NCI-H1105 (cell line): ENCODE results near the gene UNCX.

ENCODE experiments used
- DNase-seq: peaks from one replicate; lab custom pipeline; 2025; lab: John Stamatoyannopoulos, UW

UNCX gene

DNA sequence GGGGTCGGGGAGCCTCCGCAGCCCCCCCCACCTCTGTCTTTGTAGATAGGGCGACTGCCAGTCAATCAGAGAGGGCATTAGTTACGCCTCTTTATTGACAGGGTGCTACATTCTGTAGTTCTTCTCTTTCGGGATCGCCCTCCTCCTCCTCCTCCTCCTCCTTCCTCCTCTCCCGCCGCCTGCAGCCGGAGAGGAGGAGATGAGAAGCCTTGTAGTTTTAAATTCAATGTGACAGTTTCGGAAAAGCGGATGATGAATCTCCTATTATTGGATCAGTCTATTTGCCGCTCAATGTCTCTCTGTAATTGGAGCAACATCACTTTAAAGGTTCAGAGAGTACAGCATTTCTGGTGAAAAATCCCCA, 587 bp upstream of the UNCX start:
- DNase-seq: no peak

DNA sequence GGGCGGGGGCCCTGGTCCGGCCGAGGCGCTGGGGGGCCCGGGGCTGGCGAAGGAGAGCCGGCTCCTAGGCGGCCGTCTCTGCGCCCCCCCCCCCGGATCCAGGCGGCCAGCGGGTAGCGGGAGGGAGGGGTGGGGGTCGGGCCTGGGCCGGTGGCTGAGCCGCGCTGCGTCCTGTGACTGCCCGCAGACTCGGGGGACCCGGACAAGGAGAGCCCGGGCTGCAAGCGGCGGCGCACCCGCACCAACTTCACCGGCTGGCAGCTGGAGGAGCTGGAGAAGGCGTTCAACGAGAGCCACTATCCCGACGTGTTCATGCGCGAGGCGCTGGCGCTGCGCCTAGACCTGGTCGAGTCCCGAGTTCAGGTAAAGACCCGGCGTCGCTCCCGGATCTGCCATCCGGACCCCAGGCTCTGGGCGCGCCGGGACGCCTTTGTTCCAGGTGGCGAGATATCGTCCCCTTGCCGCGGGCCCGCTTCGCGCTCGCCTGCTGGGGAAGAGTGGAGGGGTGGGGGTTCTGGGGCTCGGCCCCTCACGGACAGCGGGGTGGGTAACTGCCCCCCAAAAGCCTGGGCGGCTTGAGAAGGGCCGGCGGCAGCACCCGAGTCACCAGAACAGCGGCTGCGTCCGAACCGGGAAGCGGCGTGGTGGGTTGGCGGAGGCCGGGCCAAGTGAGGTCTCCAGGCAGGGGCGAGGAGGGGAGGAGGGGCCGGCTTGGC, 819 bp downstream of the UNCX start:
- DNase-seq: peak; percentile 38

DNA sequence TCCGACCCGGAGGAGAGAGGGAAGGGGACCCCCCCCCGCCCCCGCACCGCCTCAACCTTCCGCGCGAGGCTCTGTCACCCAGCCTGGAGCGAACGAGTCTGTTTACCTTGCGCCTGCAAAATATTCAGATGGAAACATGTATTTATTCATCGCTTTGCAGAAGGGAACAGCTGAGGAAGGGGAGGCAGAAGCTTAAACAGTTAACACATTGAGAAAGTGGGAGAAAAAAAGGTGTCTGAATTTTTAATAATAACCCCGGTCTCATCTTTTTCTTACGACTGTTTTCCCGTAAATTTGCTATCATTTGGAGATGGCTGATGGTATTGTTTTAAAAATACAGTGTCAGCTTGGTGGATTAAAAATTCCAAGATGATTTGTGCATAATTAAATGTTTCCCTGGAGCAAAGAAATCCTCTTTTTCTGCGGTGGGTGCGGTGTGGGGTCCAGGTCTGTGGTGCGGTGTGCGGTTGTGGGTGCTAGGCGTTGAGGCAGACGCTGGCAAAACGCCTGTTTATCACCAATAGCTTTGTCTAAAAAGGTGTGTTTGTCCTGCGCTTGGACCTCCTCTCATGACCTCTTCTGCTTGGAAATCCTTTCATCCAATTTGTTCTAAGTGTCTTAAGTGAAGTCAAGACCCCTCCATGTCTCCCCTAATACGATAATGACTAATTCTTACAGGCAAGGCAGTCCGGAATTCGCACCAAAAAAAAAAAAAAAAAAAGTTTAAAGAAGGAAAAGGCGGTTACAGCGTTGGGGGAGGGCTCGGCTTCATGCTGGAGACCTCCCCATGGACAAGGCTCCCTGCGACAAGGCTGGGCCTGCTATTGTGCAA, 1.6 kb downstream of the UNCX start:
- DNase-seq: no peak

GRCh38 chr7:1234881-1235500, 2.3 kb downstream of the UNCX start:
- no peak for DNase-seq

DNA sequence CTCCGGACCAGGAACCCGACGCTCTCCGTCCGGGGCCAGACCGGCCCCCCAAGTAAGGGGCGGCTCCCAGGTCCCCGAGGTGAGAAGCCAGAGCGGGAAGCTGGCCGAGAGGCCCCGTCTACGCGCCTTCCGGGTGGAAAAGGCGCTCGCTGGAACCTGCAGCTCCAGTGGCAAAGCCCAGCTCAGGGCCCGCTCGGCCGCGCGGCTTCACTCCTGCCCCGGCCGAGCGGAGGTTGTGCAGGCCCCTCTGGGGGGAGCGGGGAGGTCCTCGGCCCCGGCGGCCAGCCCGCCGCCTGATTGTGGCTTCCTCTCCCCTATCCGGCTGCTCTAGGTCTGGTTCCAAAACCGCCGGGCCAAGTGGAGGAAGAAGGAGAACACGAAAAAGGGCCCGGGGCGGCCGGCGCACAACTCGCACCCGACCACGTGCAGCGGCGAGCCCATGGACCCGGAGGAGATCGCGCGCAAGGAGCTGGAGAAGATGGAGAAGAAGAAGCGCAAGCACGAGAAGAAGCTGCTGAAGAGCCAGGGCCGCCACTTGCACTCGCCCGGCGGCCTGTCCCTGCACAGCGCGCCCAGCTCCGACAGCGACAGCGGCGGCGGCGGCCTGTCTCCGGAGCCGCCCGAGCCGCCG, 2.9 kb downstream of the UNCX start:
- no peak for DNase-seq

- DNase-seq: peak; percentile 35
Observed at GRCh38 chr7:1236132-1236661, 3.5 kb downstream of the UNCX start.

- DNase-seq: no peak
Observed at GRCh38 chr7:1236831-1237701, 4.4 kb downstream of the UNCX start.

- no peak for DNase-seq
Observed at GRCh38 chr7:1237704-1238255, 5.1 kb downstream of the UNCX start.

DNA sequence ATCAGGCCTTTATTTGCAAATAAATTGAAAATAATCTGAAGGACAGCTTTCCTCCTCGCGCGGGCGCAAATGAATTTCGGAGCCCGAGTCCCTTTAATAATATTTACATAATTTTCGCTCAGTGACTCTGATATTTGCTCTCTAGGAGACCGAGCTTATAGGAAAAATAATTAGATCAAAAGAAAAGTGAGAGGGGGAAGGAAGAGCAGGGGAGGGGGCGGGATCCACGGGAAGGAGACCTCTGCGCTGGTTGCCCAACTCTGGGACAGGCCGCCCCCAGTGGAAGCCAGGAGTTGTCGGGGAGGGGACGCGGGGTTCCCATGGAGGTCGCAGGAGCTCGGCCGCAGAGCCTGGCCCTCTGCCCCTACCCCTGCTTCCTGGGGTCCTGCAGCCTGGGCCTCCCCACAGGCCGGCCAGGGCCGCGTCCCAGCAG, 5.8 kb downstream of the UNCX start:
- DNase-seq: no peak

DNA sequence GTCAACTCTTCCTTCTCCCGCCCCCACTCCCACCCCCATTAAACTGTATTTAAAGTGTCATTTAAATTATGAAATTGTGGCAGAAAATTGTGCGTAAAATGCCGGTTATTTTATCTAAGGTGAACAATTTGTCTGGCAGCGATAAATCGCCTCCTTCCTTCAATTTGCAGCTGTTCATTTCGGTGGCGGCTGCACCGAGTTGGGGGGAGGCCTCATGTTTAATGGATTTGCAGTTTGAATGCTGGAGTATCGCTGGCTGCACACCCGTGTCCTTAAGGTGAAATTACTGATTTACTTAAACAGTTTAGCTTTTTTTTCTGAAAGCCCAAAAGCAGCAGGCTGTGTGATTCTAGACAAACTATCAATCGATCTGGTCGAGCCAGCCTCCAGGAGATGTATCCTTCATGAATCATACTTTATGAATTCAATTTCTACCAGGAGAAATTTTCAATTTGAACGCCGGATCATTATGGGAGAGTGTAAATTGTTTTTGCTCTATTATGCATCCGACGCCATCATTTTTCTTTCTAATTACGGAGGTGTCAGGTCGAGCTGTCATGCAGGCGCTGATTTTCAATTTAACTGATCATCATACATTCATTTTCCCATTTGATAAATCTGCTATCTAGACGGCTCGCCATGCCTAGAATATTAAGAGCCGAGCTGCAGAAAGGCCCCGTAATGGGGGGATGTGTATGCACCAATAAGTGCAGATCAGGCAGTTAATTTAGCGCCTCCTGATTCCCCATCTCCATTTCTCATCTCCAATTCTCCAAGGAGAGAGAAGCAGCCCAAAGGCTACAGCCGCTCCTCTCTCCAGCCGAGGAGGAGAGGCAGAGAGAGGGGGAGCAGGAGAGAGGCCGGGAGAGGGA, 6.5 kb downstream of the UNCX start:
- no peak for DNase-seq

DNA sequence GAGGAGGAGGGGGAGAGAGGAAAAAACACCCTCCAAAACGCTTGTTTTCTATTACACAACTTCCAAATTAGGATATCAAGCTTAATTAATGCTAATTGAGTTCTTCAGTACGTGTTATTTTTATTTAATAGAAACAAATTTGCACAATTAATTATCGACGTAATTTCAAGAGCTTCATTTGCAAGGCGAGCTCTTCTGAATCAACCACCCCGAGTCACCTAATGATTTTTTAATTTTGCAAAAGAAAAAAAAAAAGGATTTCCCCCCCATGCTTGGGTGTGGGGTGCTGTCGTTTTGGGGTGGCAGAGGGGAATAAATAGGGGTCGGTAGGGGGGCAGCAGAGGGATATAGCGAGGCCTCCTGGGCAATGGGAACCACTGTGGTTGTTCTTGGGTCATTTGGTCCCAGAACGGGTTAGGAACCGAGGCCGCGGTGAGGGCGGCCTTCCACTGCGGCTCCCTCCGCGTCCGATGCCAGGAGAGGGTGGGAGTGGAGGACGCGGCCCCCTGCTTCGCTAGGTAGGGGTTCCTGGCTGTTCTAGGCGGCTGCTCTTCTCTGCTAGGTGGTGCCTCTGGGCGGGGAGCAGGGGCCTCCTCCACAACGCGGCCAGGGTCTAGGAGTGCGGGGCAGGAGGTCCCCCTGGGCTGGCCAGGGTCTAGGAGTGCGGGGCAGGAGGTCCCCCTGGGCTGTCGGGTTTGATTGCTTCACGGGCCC, 7.3 kb downstream of the UNCX start:
- no peak for DNase-seq

- no peak for DNase-seq
Observed at GRCh38 chr7:1240517-1241257, 8.0 kb downstream of the UNCX start.

GRCh38 chr7:1241258-1241602, 8.6 kb downstream of the UNCX start:
- DNase-seq: no peak

DNA sequence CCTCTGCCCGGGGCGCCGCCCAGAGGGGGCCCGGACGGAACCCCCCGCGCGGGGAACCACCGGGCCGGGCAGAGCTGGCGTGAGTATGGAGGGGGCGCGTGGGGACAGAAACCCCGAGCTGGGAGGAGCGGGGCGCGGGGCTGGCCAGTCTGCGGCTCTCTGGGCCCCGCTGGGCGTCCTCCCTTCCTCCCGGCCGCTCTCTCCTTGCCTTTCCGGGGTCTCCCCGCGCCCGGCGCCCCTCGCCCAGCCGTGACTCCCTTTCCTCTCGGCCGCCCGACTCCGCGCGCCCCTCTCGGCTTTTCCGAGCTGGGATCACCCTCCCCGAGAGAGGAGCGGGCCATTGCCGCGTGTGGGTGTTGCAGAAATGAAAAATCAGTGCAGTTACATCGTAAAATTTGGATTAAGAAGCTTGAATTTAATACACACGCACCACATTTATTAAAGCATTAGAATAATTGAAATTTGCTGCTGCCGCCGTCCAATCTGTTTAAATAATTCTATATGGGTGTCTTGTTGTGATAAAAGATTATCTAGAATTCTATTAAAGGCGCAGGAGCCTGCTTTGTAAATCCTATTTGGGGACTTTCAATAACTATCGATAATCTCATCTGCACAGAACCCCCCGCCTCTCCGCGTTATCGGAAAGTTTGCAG, 9.1 kb downstream of the UNCX start:
- no peak for DNase-seq

- DNase-seq: no peak
Observed at GRCh38 chr7:1242256-1242605, 9.6 kb downstream of the UNCX start.

DNA sequence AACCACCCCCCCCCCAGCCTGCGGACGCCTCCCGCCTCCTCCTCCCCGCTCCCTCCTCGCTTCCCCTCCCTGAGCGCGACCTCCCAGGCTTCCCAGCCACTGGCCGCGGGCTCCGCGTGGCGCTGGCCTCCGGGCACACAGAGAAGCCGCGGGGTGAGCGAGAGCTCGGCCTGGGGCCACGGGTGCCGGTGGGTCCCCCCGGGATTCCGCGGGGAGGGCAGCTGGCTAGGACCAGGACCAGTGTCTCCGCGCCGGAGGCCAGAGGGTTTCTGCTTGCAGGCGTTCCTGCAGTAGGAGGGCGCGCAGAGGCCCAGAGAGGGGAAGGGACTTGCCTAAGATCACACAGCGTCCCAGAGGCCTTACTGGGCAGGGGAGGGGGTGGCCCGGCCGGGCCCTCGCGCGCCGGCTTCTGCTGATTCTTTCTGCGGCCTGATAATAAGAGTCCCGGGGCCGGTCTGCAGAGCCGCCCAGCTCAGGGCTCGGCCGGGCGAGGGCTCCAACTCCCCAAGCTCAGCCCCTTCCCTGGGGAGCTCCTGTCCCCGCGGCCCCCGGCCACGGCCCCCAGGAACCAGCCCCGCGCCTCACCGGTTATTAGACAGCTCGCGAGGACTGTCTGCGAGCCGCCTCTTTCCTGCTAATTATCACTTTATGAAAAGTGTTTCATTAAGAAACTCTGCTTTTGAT, 10.1 kb downstream of the UNCX start:
- no peak for DNase-seq

DNA sequence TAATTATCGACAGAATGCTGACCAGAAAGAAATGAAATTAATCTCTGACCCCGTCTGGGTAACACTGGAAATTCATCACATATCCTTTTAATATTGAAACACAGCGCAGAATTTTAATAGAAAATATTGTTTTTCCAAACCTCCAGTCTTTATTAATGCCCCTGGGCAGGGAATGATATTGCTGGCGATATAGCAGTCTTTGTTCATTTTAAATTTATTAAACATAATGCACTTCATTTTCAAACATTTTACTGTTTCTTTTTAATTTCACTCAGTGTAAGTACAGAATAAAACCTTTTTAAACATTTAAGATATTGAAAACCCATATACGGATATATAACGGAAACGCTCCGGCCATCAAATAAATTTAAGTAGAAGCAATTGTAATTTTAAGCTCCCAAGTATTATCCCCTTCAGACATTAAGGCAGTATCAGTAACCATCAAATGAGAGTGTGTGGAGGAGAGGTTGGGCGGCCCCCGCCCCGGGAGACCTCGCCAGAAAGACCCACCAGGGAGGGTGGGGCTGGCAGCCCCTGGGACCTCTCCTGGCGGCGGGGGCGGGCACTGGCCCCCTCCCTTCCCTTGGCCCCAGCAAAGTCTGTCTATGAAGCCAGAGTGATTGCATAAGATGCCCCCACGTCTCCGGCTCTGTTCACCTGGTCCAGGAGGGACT, 10.8 kb downstream of the UNCX start:
- DNase-seq: no peak
